Body of pancreas (tissue), 4 donors: ENCODE measurements around the gene ZFAND3. TPM values are rescaled to one million over a fixed set of nuclear protein-coding genes. Genes with fewer than 3 reads are reported as not detected.

Experiments
- ATAC-seq: fragments of 150-250 bp; one replicate; pipeline ENCODE4 v1.9.1; 2016
- DNase-seq, 4 donors: peaks; one replicate each; pipeline ENCODE4 v3.0.0-alpha.2; 2019
- H3K27ac ChIP-seq, 4 donors: fragments of 200-600 bp; sonication (generic); 1 replicate in 3 of 4; 2 replicates in 1 of 4; pipeline versions ENCODE4 v1.5.1 to v1.6.1; 2016 to 2019; ENCODE audit warnings: mild to moderate bottlenecking in 1 of 4, mixed read lengths in 1 of 4, moderate library complexity in 1 of 4
- H3K27me3 ChIP-seq, 2 donors: fragments of 200-600 bp; sonication (generic); one replicate each; pipeline ENCODE4 v1.6.0; 2016; ENCODE audit warnings: mild to moderate bottlenecking in 1 of 2
- H3K36me3 ChIP-seq, 2 donors: fragments of 200-600 bp; sonication (generic); replicated peaks in 1 of 2; 2 replicates each; pipeline ENCODE4 v1.5.1; 2016; ENCODE audit warnings: low read depth in 2 of 2; ENCODE audit not compliant: insufficient read depth in 1 of 2
- H3K4me1 ChIP-seq: fragments of 200-600 bp; sonication (generic); one replicate; pipeline ENCODE4 v1.6.0; 2016
- H3K4me3 ChIP-seq, 2 donors: fragments of 200-600 bp; sonication (generic); 1 replicate in 1 of 2; 2 replicates in 1 of 2; pipeline ENCODE4 v1.5.1; 2016 to 2019
- H3K9me3 ChIP-seq, 3 donors: fragments of 200-600 bp; sonication (generic); 1 replicate in 2 of 3; 2 replicates in 1 of 3; pipeline ENCODE4 v1.5.1; 2016
- POLR2A ChIP-seq, 3 donors: fragments of 450-650 bp; IDR thresholded peaks; one replicate each; pipeline ENCODE4 v1.6.1; 2016; ENCODE audit warnings: antibody characterized with exemption in 3 of 3, mild to moderate bottlenecking in 2 of 3
- WGBS, 2 donors: methylation state at CpG; one replicate each; pipeline ENCODE4 v1.1.5; 2017; 5-methylcytosine and 5-hydroxymethylcytosine counted together
- intact Hi-C: fragments of 100-400 bp; cut with DNase I; formaldehyde crosslinking; loops from one replicate; pipeline ENCODE4 v1.15.1; 2023
- total RNA-seq, 2 donors: library from RNA; depleted of rRNA; stranded (reverse); fragments of >200 nt; gene quantifications; one replicate each; pipeline ENCODE4 v1.1.0, GENCODE V29; 2016
- TF ChIP-seq, protein P1 (sequence below), 7 experiments: fragments of 450-650 bp in 4 of 7; fragments of 200-600 bp in 3 of 7; sonication (generic) in 3 of 7; IDR thresholded peaks; one replicate each; pipeline ENCODE4 v1.5.1; 2016 to 2019; ENCODE audit warnings: antibody characterized with exemption in 7 of 7

ZFAND3 gene
- total RNA-seq, 2 donors from 2014 or later: 20.8 to 27.0 TPM

DNA sequence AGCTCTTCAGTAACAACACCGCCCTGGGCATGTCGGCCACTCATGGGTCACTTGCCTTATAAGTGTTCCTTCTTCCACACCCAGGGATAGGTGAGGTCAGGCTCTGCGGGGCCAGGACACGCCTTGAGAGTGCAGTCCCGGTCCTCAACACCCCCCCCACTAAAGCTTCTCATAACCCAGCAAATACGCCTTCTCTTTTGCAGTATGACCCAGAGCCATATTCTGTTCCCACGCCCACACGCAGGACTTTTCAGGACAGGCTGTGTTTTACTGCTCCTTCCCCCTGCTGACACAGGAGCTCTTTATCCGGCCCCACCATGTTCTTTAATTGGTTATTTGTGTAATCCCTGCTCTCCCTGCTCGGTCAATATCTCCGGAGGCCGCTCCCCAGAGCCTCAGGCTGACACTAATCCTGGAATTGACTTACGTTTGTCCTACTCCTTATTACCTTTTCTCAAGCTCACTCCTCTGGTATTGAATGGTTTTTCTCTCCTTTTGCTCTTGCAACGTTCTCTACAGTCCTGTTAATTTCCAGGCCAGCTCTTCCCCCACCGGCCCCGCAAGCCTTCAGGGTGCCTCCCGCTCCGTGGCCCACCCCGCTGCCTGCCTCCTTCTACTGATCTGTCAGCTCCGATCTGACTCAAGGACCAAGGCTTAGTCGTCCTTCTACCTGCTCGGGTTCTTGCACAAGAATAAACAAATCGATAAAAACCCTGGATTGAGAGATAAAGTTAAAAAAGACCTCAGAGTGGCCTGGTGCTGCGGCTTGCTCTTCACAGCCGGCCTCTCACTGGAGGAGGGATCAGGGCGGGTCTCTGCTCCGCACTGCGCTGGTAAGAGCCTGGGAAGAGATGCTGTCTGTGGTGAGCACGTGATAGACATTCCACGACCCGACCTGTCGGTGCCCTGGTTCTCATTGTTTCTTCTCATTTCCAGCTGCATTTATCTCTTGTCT is 357.5 kb downstream of the ZFAND3 start:
- peak; percentile 78 for ATAC-seq
- WGBS, 2 donors: 32 to 37% methylated on average over 32 of the region's 32 CpGs
- Histone ChIP-seq H3K4me3 (no peak overlapping the region), H3K36me3 (no peaks in the 10 kb centered on the region), H3K27me3 (no peaks in the 10 kb centered on the region), H3K9me3 (no peaks in the 10 kb centered on the region), H3K4me1 (peaks cover 11% of the 10 kb centered on the region), H3K27ac (peak overlapping the region in 1 of 4 donors; percentile 4)
- intact Hi-C loops: no loop called here
- no peak for TF ChIP-seq POLR2A (IDR thresholded peaks at IDR 0.05)
- TF ChIP-seq, protein P1, sequence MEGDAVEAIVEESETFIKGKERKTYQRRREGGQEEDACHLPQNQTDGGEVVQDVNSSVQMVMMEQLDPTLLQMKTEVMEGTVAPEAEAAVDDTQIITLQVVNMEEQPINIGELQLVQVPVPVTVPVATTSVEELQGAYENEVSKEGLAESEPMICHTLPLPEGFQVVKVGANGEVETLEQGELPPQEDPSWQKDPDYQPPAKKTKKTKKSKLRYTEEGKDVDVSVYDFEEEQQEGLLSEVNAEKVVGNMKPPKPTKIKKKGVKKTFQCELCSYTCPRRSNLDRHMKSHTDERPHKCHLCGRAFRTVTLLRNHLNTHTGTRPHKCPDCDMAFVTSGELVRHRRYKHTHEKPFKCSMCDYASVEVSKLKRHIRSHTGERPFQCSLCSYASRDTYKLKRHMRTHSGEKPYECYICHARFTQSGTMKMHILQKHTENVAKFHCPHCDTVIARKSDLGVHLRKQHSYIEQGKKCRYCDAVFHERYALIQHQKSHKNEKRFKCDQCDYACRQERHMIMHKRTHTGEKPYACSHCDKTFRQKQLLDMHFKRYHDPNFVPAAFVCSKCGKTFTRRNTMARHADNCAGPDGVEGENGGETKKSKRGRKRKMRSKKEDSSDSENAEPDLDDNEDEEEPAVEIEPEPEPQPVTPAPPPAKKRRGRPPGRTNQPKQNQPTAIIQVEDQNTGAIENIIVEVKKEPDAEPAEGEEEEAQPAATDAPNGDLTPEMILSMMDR (IDR thresholded peaks at IDR 0.05): no peak
- DNase-seq: peak in 3 of 4 donors; percentile 21 to 31 (median 27)

GRCh38 chr6:38177882-38178583 is 358.5 kb downstream of the ZFAND3 start:
- no peak for TF ChIP-seq POLR2A (IDR thresholded peaks at IDR 0.05)
- TF ChIP-seq, protein P1 (IDR thresholded peaks at IDR 0.05): no peak
- 86 to 90% methylated on average over 13 to 14 of the region's 14 CpGs for WGBS, 2 donors
- no peaks in the 10 kb centered on the region for H3K36me3 ChIP-seq
- H3K27me3 ChIP-seq: no peaks in the 10 kb centered on the region
- no peak overlapping the region for H3K27ac ChIP-seq
- H3K9me3 ChIP-seq: no peaks in the 10 kb centered on the region
- ATAC-seq (no peak), DNase-seq (peak in 1 of 4 donors; percentile 8)
- intact Hi-C loops: no loop called here
- H3K4me1 ChIP-seq: peaks cover 11% of the 10 kb centered on the region
- no peak overlapping the region for H3K4me3 ChIP-seq

GRCh38 chr6:38178584-38178886 is 359.0 kb downstream of the ZFAND3 start:
- DNase-seq (peak in 1 of 4 donors; percentile 4), ATAC-seq (no peak)
- TF ChIP-seq, protein P1 (IDR thresholded peaks at IDR 0.05): no peak
- no peak for TF ChIP-seq POLR2A (IDR thresholded peaks at IDR 0.05)
- no peak overlapping the region for H3K27ac ChIP-seq
- 96 to 97% methylated on average over 2 of the region's 2 CpGs for WGBS, 2 donors
- no peaks in the 10 kb centered on the region for H3K27me3 ChIP-seq
- intact Hi-C loops: no loop called here
- H3K4me3 ChIP-seq: no peak overlapping the region
- no peaks in the 10 kb centered on the region for H3K9me3 ChIP-seq
- peaks cover 11% of the 10 kb centered on the region for H3K4me1 ChIP-seq
- H3K36me3 ChIP-seq: no peaks in the 10 kb centered on the region

- intact Hi-C loops: no loop called here
- Histone ChIP-seq H3K36me3 (no peaks in the 10 kb centered on the region), H3K4me1 (peaks cover 11% of the 10 kb centered on the region), H3K27ac (no peak overlapping the region), H3K27me3 (no peaks in the 10 kb centered on the region), H3K4me3 (no peak overlapping the region), H3K9me3 (no peaks in the 10 kb centered on the region)
- DNase-seq (peak in 1 of 4 donors; percentile 3), ATAC-seq (no peak)
- TF ChIP-seq, protein P1 (IDR thresholded peaks at IDR 0.05): no peak
- no peak for TF ChIP-seq POLR2A (IDR thresholded peaks at IDR 0.05)
- WGBS, 2 donors: 95 to 98% methylated on average over 5 to 7 of the region's 7 CpGs
Measured at GRCh38 chr6:38179300-38179699, 359.8 kb downstream of the ZFAND3 start.
